Loucy (cell line): ENCODE results near the gene ZBTB7B.
A peak's percentile ranks its signal among the peaks of the same experiment; 100 is the strongest.

ENCODE experiments used
- H2AFZ ChIP-seq: fragments of 200-600 bp; sonication (generic); 2 replicates; pipeline ENCODE4 v1.6.0; 2016; ENCODE audit warnings: antibody characterized with exemption, mild to moderate bottlenecking, low read length, moderate library complexity
- H3F3A ChIP-seq: fragments of 200-600 bp; 2 replicates; pipeline ENCODE4 v1.6.0; 2016; ENCODE audit warnings: antibody characterized with exemption, low read depth, mild to moderate bottlenecking
- H3K27me3 ChIP-seq: fragments of 200-600 bp; sonication (generic); 2 replicates; pipeline ENCODE4 v1.6.1; 2014; ENCODE audit warnings: low read length, mild to moderate bottlenecking; ENCODE audit not compliant: insufficient read depth, poor library complexity, severe bottlenecking
- H3K36me3 ChIP-seq: fragments of 200-600 bp; sonication (generic); 2 replicates; pipeline ENCODE4 v1.6.1; 2016; ENCODE audit warnings: low read length; ENCODE audit not compliant: insufficient read depth
- H3K4me1 ChIP-seq: fragments of 200-600 bp; sonication (generic); 2 replicates; pipeline ENCODE4 v1.5.1; 2014; ENCODE audit warnings: low read length, mild to moderate bottlenecking; ENCODE audit not compliant: insufficient read depth, poor library complexity, severe bottlenecking
- H3K4me2 ChIP-seq: fragments of 200-600 bp; sonication (generic); 2 replicates; pipeline ENCODE4 v1.6.0; 2014; ENCODE audit warnings: antibody characterized with exemption, low read length, low read depth, mild to moderate bottlenecking; ENCODE audit not compliant: poor library complexity, severe bottlenecking
- H3K4me3 ChIP-seq: fragments of 200-600 bp; sonication (generic); 2 replicates; pipeline ENCODE4 v1.5.1; 2014; ENCODE audit warnings: low read length, mild to moderate bottlenecking, mixed read lengths; ENCODE audit not compliant: poor library complexity, severe bottlenecking
- H3K79me2 ChIP-seq: fragments of 200-600 bp; sonication (generic); 2 replicates; pipeline ENCODE4 v1.6.1; 2014; ENCODE audit warnings: low read length; ENCODE audit not compliant: insufficient read depth
- H3K9ac ChIP-seq: fragments of 200-600 bp; sonication (generic); 2 replicates; pipeline ENCODE4 v1.6.0; 2014; ENCODE audit warnings: mild to moderate bottlenecking, low read depth, low read length, moderate library complexity; ENCODE audit not compliant: poor library complexity, severe bottlenecking
- H3K9me2 ChIP-seq: fragments of 200-600 bp; sonication (generic); replicated peaks from 2 replicates; pipeline ENCODE4 v1.6.1; 2016; ENCODE audit warnings: low read depth, low read length, mixed read lengths
- H3K9me3 ChIP-seq: fragments of 200-600 bp; sonication (generic); 2 replicates; pipeline ENCODE4 v1.6.1; 2014; ENCODE audit warnings: mild to moderate bottlenecking, antibody characterized with exemption, low read length, low read depth; ENCODE audit not compliant: insufficient read depth
- H4K20me1 ChIP-seq: fragments of 200-600 bp; sonication (generic); 2 replicates; pipeline ENCODE4 v1.6.0; 2014; ENCODE audit warnings: antibody characterized with exemption, low read length, mild to moderate bottlenecking; ENCODE audit not compliant: insufficient read depth, poor library complexity, severe bottlenecking
- CTCF ChIP-seq: fragments of 200-600 bp; sonication (generic); conservative IDR thresholded peaks from 2 replicates; pipeline ENCODE4 v1.5.1; 2014; ENCODE audit warnings: mild to moderate bottlenecking, antibody characterized with exemption, low read length
- EZH2phosphoT487 ChIP-seq: fragments of 200-600 bp; IDR thresholded peaks from 2 replicates; pipeline ENCODE4 v1.6.1; 2018; ENCODE audit warnings: antibody characterized with exemption, mild to moderate bottlenecking, moderate library complexity, borderline replicate concordance

ZBTB7B gene

GRCh38 chr1:154998201-154998780 lies 4.3 kb upstream of the ZBTB7B start:
- peak overlapping the region; percentile 81 for H3K9ac ChIP-seq
- H3K4me2 ChIP-seq, result peak overlapping the region; percentile 92
- no peaks in the 10 kb centered on the region for H3K27me3 ChIP-seq
- H3K4me1 ChIP-seq, result peaks cover 31% of the 10 kb centered on the region
- H3K4me3 ChIP-seq, result peak overlapping the region; percentile 81
- no peaks in the 10 kb centered on the region for H3K36me3 ChIP-seq
- TF ChIP-seq EZH2phosphoT487 (no peak), CTCF (peak; percentile 47)
- H3K9me3 ChIP-seq, result no peaks in the 10 kb centered on the region
- H3K9me2 ChIP-seq, result no peaks in the 10 kb centered on the region
- no peaks in the 10 kb centered on the region for H3K79me2 ChIP-seq
- H2AFZ ChIP-seq, result no peak overlapping the region
- peaks cover 21% of the 10 kb centered on the region for H3F3A ChIP-seq
- H4K20me1 ChIP-seq, result no peaks in the 10 kb centered on the region

- TF ChIP-seq EZH2phosphoT487 (no peak), CTCF (peak; percentile 98)
- H3K9ac ChIP-seq, result peak overlapping the region; percentile 81
- no peaks in the 10 kb centered on the region for H3K79me2 ChIP-seq
- peak overlapping the region; percentile 81 for H3K4me3 ChIP-seq
- H3K4me1 ChIP-seq, result peaks cover 31% of the 10 kb centered on the region
- peak overlapping the region; percentile 92 for H3K4me2 ChIP-seq
- H3F3A ChIP-seq, result peaks cover 21% of the 10 kb centered on the region
- H4K20me1 ChIP-seq, result no peaks in the 10 kb centered on the region
- no peaks in the 10 kb centered on the region for H3K9me2 ChIP-seq
- no peaks in the 10 kb centered on the region for H3K9me3 ChIP-seq
- H3K36me3 ChIP-seq, result no peaks in the 10 kb centered on the region
- H3K27me3 ChIP-seq, result no peaks in the 10 kb centered on the region
- H2AFZ ChIP-seq, result peak overlapping the region; percentile 34; the same call in 1 of the 2 replicates
These were observed 3.6 kb upstream of the ZBTB7B start for GRCh38 chr1:154998818-154999570.

GRCh38 chr1:154999571-155000410 lies 2.8 kb upstream of the ZBTB7B start:
- Histone ChIP-seq H3K36me3 (no peaks in the 10 kb centered on the region), H3K79me2 (no peaks in the 10 kb centered on the region), H2AFZ (peak overlapping the region; percentile 34), H3K9ac (peak overlapping the region; percentile 81), H3K4me3 (peak overlapping the region; percentile 81), H3K9me3 (no peaks in the 10 kb centered on the region), H4K20me1 (no peaks in the 10 kb centered on the region), H3K9me2 (no peaks in the 10 kb centered on the region), H3K4me2 (peak overlapping the region; percentile 92), H3K27me3 (no peaks in the 10 kb centered on the region), H3F3A (peaks cover 21% of the 10 kb centered on the region), H3K4me1 (peaks cover 32% of the 10 kb centered on the region)
- TF ChIP-seq CTCF (no peak), EZH2phosphoT487 (no peak)
